PFSK-1 (cell line): ENCODE results near the gene HMOX1.

ENCODE experiments used
- FOXP2 ChIP-seq: optimal IDR thresholded peaks from 2 replicates; pipeline ENCODE3; 2011; ENCODE audit warnings: borderline replicate concordance, control low read depth, inconsistent platforms; ENCODE audit not compliant: insufficient read depth; ENCODE audit errors: extremely low read length, extremely low read depth
- POLR2AphosphoS5 ChIP-seq: IDR thresholded peaks from 2 replicates; pipeline ENCODE4 v1.6.1; 2012; ENCODE audit warnings: low read depth, mild to moderate bottlenecking, control low read depth, low read length, moderate library complexity
- SIN3A ChIP-seq: IDR thresholded peaks from 2 replicates; pipeline ENCODE4 v1.6.1; 2012; ENCODE audit warnings: mild to moderate bottlenecking, low read length, moderate library complexity, borderline replicate concordance; ENCODE audit not compliant: insufficient read depth
- TAF1 ChIP-seq: IDR thresholded peaks from 2 replicates; pipeline ENCODE4 v1.6.1; 2012; ENCODE audit warnings: low read length, control low read depth, borderline replicate concordance; ENCODE audit not compliant: insufficient read depth
- TF ChIP-seq, protein P1 (sequence below), 2 experiments: IDR thresholded peaks; 2 replicates each; pipeline versions ENCODE4 v1.6.1 to v1.8.0; 2011 to 2012; ENCODE audit warnings: low read depth in 2 of 2, low read length in 2 of 2, control low read depth in 1 of 2, inconsistent platforms in 1 of 2, mild to moderate bottlenecking in 1 of 2, moderate library complexity in 1 of 2; ENCODE audit not compliant: insufficient read depth in 1 of 2

The HMOX1 gene

DNA sequence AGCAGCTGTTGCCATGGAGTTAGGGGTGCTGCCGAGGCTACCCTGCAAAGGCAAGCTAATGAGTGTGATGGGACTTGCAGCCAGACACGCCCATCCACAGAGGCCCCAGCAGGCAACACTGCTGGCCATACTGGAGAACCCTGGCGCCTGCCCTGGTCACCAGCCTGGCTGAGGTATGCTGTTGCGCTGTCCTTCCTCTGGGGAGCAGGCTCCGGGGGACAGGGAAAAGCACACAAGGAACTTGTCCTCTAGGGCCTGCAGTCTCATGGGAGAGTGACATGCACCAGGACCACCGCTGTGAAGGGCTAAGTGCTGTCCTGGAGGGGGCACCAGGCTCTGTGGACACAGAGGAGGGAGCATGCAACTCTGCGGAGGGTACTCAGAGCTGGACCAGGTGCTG, 45.4 kb upstream of the HMOX1 start:
- TF ChIP-seq TAF1 (no peak), SIN3A (no peak), POLR2AphosphoS5 (no peak), FOXP2 (no peak)
- TF ChIP-seq, protein P1, sequence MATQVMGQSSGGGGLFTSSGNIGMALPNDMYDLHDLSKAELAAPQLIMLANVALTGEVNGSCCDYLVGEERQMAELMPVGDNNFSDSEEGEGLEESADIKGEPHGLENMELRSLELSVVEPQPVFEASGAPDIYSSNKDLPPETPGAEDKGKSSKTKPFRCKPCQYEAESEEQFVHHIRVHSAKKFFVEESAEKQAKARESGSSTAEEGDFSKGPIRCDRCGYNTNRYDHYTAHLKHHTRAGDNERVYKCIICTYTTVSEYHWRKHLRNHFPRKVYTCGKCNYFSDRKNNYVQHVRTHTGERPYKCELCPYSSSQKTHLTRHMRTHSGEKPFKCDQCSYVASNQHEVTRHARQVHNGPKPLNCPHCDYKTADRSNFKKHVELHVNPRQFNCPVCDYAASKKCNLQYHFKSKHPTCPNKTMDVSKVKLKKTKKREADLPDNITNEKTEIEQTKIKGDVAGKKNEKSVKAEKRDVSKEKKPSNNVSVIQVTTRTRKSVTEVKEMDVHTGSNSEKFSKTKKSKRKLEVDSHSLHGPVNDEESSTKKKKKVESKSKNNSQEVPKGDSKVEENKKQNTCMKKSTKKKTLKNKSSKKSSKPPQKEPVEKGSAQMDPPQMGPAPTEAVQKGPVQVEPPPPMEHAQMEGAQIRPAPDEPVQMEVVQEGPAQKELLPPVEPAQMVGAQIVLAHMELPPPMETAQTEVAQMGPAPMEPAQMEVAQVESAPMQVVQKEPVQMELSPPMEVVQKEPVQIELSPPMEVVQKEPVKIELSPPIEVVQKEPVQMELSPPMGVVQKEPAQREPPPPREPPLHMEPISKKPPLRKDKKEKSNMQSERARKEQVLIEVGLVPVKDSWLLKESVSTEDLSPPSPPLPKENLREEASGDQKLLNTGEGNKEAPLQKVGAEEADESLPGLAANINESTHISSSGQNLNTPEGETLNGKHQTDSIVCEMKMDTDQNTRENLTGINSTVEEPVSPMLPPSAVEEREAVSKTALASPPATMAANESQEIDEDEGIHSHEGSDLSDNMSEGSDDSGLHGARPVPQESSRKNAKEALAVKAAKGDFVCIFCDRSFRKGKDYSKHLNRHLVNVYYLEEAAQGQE (IDR thresholded peaks at IDR 0.05; ENCODE audit: insufficient read depth in 1 of 2, low read depth in 2 of 2, low read length in 2 of 2): no peak

DNA sequence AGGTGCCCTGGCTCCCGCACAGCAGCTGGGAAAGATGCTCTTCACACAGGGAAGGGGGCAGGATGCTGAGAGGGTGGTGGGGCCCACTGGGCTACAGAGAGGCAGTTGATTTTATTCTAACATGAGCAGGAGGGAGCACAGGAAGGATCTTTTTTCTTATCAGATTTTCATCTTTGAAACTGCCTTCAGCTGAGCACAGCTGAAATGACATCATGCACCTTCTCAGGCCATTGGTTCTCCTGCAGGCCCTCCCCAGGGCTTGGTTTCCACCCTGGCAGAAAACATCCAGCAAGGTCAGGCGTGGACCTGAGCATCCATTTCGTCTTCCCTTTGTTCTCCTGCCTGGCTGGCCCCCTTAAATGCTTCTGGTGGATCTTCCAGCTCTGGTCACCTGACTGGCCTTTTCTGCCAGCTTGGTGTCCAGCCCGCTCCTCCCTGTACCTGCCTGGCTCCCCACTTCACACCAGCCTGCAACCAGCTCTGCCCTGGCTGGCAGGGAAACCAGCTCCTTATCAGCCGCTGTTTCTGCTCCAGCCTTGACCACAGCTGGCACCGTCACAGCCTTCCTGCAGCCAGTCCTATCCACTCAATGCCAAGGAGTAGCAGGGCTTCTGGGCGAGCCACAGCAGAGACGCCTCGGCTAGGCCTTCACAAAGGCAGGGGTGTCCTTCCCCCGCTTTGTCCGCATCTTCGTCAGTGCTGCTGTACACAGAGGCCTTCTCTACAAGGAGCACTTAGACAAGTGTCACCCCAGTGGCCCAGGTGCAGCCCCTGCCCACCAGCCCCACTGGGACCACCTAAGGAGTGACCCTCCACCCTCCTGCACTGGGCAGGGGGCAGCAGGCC, 44.7 kb upstream of the HMOX1 start:
- TF ChIP-seq SIN3A (no peak), POLR2AphosphoS5 (no peak), TAF1 (no peak), FOXP2 (no peak)
- TF ChIP-seq, protein P1 (IDR thresholded peaks at IDR 0.05; ENCODE audit: insufficient read depth in 1 of 2, low read depth in 2 of 2, low read length in 2 of 2): no peak

DNA sequence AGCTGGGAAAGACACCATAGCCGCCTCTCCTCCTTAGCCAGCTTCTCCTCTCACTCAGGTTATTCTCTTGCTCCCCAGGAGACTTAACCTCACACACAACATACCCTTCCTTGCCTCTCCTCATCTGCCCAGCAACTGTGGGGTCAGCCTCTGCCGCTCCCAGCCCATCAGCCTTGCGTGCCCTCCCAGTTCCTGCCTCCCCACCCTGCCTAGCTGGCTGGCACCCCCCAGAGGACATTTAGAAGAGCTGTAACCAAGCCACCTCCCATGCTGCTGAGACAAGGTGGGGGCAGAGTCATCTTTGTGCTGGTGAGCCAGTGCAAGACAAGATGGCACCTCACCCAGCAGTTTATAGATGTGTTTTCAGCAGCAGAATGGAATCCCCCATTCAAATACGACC, 43.0 kb upstream of the HMOX1 start:
- no peak for TF ChIP-seq TAF1
- no peak for TF ChIP-seq FOXP2
- TF ChIP-seq, protein P1 (IDR thresholded peaks at IDR 0.05; ENCODE audit: insufficient read depth in 1 of 2, low read depth in 2 of 2, low read length in 2 of 2): no peak
- no peak for TF ChIP-seq POLR2AphosphoS5
- no peak for TF ChIP-seq SIN3A

DNA sequence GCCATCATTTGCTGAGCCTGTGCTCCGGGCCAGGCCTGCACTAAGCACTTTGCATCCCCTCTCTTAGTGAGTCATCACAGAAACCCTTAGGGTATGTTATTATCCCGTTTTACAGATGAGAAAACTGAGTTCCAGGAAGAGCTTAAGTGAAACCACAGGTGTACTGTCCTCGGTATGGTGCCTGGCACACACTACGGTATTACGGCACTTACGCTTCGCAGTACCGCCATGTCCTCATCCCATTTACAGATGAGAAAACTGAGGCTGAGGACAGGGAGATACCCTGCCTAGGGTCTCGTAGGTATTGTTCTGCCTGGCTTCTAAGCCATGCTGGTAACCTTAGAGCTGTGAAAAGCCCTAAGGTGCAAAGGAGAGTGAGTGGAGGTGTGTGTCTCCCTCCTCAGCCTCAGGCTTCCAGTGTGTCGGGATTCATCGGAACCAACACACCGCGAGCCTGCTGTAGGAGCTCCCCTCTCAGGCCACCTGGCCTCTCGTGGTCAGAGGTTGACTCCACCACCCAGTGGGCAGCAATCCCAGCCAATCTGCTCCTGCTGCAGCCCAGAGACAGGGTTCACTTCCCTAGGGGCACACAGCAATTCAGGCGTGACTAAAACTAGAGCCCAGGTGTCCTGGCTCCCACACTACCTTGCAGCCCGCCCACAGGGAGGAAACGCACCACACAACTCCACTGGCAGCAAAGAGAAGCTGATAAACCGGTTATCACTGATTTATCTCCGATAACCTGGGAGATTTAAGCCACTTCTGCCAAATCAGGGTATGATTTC, 39.6 kb upstream of the HMOX1 start:
- TF ChIP-seq SIN3A (no peak), POLR2AphosphoS5 (no peak), FOXP2 (no peak), TAF1 (no peak)
- TF ChIP-seq, protein P1 (IDR thresholded peaks at IDR 0.05; ENCODE audit: insufficient read depth in 1 of 2, low read depth in 2 of 2, low read length in 2 of 2): no peak
